Endodermal cell (in vitro differentiated cells): ENCODE measurements around the gene TBL1X. TPM values are rescaled to one million over a fixed set of nuclear protein-coding genes. Genes with fewer than 3 reads are reported as not detected.

ENCODE experiments used
- DNase-seq: peaks from one replicate; pipeline ENCODE4 v3.0.0-alpha.2; 2017
- H3K27ac ChIP-seq: 2 replicates; pipeline ENCODE4 v1.5.1; 2013; ENCODE audit warnings: mild to moderate bottlenecking, low read depth, low read length, moderate library complexity
- H3K27me3 ChIP-seq: 2 replicates; pipeline ENCODE4 v1.6.1; 2013; ENCODE audit warnings: mild to moderate bottlenecking, low read length, moderate library complexity; ENCODE audit not compliant: insufficient read depth, control insufficient read depth, poor library complexity, severe bottlenecking
- H3K36me3 ChIP-seq: 2 replicates; pipeline ENCODE4 v1.7.0; 2013; ENCODE audit warnings: mild to moderate bottlenecking, low read length, moderate library complexity; ENCODE audit not compliant: control insufficient read depth, insufficient read depth
- H3K4me1 ChIP-seq: one replicate; pipeline ENCODE4 v1.7.0; 2013; ENCODE audit warnings: low read length; ENCODE audit not compliant: control insufficient read depth, insufficient read depth
- H3K4me3 ChIP-seq: 2 replicates; pipeline ENCODE4 v1.5.1; 2013; ENCODE audit warnings: mild to moderate bottlenecking, low read length, moderate library complexity
- H3K9ac ChIP-seq: 2 replicates; pipeline ENCODE4 v1.6.1; 2013; ENCODE audit warnings: mild to moderate bottlenecking, low read length, moderate library complexity; ENCODE audit not compliant: poor library complexity, severe bottlenecking; ENCODE audit errors: extremely low read depth
- H3K9me3 ChIP-seq: 2 replicates; pipeline ENCODE4 v1.6.1; 2013; ENCODE audit warnings: mild to moderate bottlenecking, low read length, moderate library complexity; ENCODE audit not compliant: control insufficient read depth
- H3K27ac Mint-ChIP-seq: 2 replicates; pipeline ENCODE4 v1.8.0; 2020; ENCODE audit warnings: mixed read lengths
- H3K27me3 Mint-ChIP-seq: 2 replicates; pipeline ENCODE4 v1.8.0; 2021; ENCODE audit warnings: mild to moderate bottlenecking, mixed read lengths; ENCODE audit not compliant: insufficient read depth
- H3K36me3 Mint-ChIP-seq: 2 replicates; pipeline ENCODE4 v1.8.0; 2020; ENCODE audit warnings: low read depth, mixed read lengths
- H3K4me1 Mint-ChIP-seq: 2 replicates; pipeline ENCODE4 v1.8.0; 2020; ENCODE audit warnings: mixed read lengths
- H3K4me3 Mint-ChIP-seq: 2 replicates; pipeline ENCODE4 v1.8.0; 2020; ENCODE audit warnings: mild to moderate bottlenecking, moderate library complexity, mixed read lengths
- H3K9me3 Mint-ChIP-seq: 2 replicates; pipeline ENCODE4 v1.8.0; 2020; ENCODE audit warnings: mild to moderate bottlenecking, mixed read lengths
- CTCF ChIP-seq: fragments of 200-600 bp; sonication (generic); conservative IDR thresholded peaks from 2 replicates; pipeline ENCODE4 v1.5.0; 2021; ENCODE audit warnings: antibody characterized with exemption, mild to moderate bottlenecking
- WGBS, 2 experiments: methylation state at CpG; one replicate each; pipeline versions ENCODE4 v1.1.5 to v1.1.7; 2013; ENCODE audit warnings: missing lambda C conversion rate in 2 of 2, mixed read lengths in 1 of 2; ENCODE audit not compliant: insufficient coverage in 1 of 2, insufficient read length in 1 of 2; 5-methylcytosine and 5-hydroxymethylcytosine counted together
- total RNA-seq, 2 donors: library from RNA; stranded (reverse); fragmentation: NEBNext Ultra II Directional in 1 of 2; extraction: Animal tissue kit (Norgen Biotek cat#: 25700) in 1 of 2; gene quantifications; 2 replicates in 1 of 2; 3 replicates in 1 of 2; pipeline ENCODE4 v1.2.1, GENCODE V29; 2021

Gene TBL1X
- total RNA-seq, 2 donors from 2014 or later, result 19.1 to 24.1 TPM

DNA sequence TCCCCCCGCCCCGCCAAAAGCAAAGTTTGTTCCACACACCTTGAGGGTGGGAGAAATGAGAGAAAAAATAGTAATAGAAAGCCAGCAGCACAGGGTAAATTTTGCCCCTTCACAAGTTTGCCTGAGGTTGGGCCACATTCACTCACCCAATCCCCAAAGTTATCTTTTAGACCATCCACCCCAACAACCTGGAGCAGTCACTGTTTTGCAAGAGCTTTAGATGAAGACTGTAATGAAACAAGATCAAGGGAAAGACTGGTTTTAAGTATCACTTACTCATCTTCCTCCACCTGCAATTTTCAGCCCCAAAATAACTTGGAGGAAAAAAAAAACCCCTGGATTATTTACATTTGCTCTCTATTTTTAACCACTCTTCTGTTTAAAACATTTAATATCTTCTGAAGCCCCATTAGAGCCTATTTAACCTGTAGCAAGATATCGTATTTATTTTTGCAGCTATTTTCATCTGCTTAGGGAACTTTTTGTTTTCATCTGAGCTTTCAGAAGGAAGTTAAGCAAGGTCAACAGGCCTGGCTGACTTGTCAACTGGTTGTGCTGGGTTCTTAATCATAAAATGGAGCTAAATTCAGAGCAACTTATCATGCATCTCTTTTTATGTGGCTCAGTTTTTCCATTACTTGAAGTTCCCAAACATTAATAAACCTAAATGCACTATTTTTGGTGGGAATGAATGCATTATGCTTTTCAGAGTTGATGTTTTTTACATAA, 24.6 kb upstream of the TBL1X start:
- Mint-ChIP-seq H3K9me3 (peaks cover 49% of the 10 kb centered on the region), H3K27ac (no peak overlapping the region), H3K27me3 (peaks cover 11% of the 10 kb centered on the region), H3K4me3 (no peak overlapping the region), H3K4me1 (peaks cover 4% of the 10 kb centered on the region), H3K36me3 (no peaks in the 10 kb centered on the region)
- Histone ChIP-seq H3K27ac (no peak overlapping the region), H3K27me3 (no peaks in the 10 kb centered on the region), H3K9me3 (no peaks in the 10 kb centered on the region), H3K9ac (no peak overlapping the region), H3K4me3 (no peak overlapping the region), H3K36me3 (no peaks in the 10 kb centered on the region), H3K4me1 (no peaks in the 10 kb centered on the region)
- no peak for TF ChIP-seq CTCF
- no peak for DNase-seq
- 83 to 100% methylated on average over 1 of the region's 3 CpGs for WGBS, 2 experiments

GRCh38 chrX:9442056-9442455, 22.8 kb upstream of the TBL1X start:
- no peak overlapping the region for H3K27ac Mint-ChIP-seq
- no peak for TF ChIP-seq CTCF
- no peaks in the 10 kb centered on the region for H3K36me3 Mint-ChIP-seq
- no peak overlapping the region for H3K4me3 Mint-ChIP-seq
- peaks cover 4% of the 10 kb centered on the region for H3K4me1 Mint-ChIP-seq
- H3K9me3 Mint-ChIP-seq, result peaks cover 50% of the 10 kb centered on the region
- 100% methylated on average over 2 of the region's 4 CpGs; no CpG with 5 or more reads in 1 of the 2 experiments for WGBS, 2 experiments
- Histone ChIP-seq H3K9ac (no peak overlapping the region), H3K27me3 (no peaks in the 10 kb centered on the region), H3K9me3 (no peaks in the 10 kb centered on the region), H3K4me3 (no peak overlapping the region), H3K36me3 (no peaks in the 10 kb centered on the region), H3K27ac (no peak overlapping the region), H3K4me1 (no peaks in the 10 kb centered on the region)
- DNase-seq, result no peak
- H3K27me3 Mint-ChIP-seq, result peaks cover 21% of the 10 kb centered on the region

GRCh38 chrX:9443327-9443726, 21.5 kb upstream of the TBL1X start:
- no peak for TF ChIP-seq CTCF
- no peak overlapping the region for H3K4me3 ChIP-seq
- no peak overlapping the region for H3K9ac ChIP-seq
- H3K9me3 Mint-ChIP-seq, result peaks cover 41% of the 10 kb centered on the region
- H3K4me1 Mint-ChIP-seq, result peaks cover 6% of the 10 kb centered on the region
- no peaks in the 10 kb centered on the region for H3K4me1 ChIP-seq
- no peaks in the 10 kb centered on the region for H3K36me3 ChIP-seq
- H3K27ac ChIP-seq, result no peak overlapping the region
- no peak overlapping the region for H3K4me3 Mint-ChIP-seq
- H3K36me3 Mint-ChIP-seq, result no peaks in the 10 kb centered on the region
- 92 to 98% methylated on average over 2 to 20 of the region's 20 CpGs for WGBS, 2 experiments
- H3K9me3 ChIP-seq, result no peaks in the 10 kb centered on the region
- H3K27me3 Mint-ChIP-seq, result peaks cover 21% of the 10 kb centered on the region
- no peaks in the 10 kb centered on the region for H3K27me3 ChIP-seq
- DNase-seq, result peak; percentile 21
- H3K27ac Mint-ChIP-seq, result no peak overlapping the region
